ENCODE measurements around the gene TARBP1.

The TARBP1 gene

DNA sequence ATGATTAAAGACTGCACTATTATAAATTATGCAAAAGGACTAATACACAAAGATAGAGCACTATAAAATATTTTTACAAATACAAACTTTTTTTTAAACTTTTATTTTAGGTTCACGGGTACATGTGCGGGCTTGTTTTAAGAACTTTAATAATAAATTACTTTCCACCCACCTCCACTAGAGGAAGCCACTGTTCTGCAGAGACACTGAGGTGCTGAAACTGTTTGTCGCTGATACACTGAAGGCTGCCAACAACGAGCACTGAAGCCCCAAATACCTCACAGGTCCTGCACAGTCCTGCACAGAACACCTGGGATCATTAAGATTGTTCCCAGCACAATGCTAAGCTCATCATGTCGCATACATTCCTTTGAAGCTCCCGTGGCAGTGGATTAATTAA lies 85.8 kb downstream of the TARBP1 start:
- no peak for DNase-seq
- no peak for TF ChIP-seq POLR2A (IDR thresholded peaks at IDR 0.05; ENCODE audit: low read length)

DNA sequence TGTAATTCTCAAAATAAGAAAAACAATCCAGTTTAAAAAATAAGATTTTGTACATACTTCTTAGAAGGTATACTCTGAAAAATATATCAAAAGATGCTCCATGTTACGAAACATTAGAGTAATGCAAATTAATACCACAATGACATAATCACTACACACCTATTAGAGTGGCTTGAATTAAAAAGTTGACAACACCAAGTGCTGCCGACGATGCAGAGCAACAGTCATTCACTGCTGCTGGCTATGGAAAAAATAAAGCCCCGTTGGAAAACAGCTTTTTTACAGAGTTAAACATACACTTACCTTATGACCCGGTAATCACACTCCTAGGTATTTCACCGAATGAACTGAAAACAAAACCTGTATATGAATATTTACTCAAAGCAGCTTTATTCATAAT lies 90.9 kb downstream of the TARBP1 start:
- no peak for DNase-seq
- TF ChIP-seq GATA1 (IDR thresholded peaks at IDR 0.05; ENCODE audit: low read depth, low read length) (no peak), POLR2A (IDR thresholded peaks at IDR 0.05; ENCODE audit: low read length) (no peak)

DNA sequence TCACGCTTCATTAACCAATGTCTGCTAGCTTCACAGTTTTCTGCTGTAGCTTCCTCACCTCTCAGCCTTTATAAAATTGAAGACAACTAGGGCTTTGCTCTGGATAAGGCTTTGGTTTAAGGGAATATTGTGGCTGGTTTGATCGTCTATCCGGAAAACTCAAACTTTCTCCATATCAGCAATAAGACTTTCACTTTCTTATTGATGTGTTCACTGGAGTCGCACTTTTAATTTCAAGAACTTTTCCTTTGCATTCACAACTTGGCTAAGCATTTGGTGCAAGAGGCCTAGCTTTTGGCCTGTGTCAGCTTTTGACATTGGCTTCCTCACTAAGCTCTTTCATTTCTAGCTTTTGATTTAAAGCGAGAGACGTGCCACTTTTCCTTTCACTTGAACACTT lies 92.9 kb downstream of the TARBP1 start:
- no peak for DNase-seq
- TF ChIP-seq GATA1 (IDR thresholded peaks at IDR 0.05; ENCODE audit: low read depth, low read length) (no peak), POLR2A (IDR thresholded peaks at IDR 0.05; ENCODE audit: low read length) (no peak)

DNA sequence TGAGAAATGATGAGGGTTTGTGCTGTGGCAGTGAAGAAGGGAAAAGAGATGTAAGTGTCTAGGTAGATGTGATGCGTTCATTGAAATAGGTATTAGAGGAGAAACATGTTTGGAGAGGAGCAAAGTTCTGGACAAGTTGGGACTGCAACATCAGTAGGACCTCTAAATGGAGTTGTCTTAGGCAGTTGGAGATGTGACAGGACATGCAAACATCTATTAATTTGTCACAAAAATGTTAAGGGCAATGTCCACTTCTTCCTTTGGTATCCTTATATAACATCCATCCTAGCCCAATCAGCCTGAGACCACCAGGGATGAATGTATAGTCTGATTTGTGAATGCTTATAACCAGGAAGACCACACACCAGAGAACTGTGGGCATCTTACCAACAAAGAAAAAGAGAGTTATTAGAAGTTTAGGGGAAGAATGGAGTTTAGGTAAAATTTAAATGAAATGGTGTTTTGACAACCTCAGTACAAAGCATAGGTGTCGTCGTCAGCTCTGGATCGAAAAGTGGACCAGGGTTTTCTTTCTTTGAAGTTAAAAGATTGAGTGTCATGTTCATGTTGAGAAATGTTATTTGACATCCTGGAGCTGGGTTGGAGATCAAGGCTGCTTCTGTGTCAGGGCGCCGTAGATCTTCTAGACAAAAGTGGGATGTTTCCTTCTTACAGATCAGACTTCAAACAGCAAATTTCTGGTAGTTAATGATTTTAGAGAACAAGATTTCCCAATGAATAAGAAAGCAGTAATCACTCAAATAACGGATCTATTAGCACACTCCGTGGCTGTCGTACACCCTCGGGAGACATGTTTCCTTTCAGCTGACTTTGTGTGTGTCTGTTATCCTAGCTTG lies 97.1 kb downstream of the TARBP1 start:
- no peak for DNase-seq
- TF ChIP-seq POLR2A (IDR thresholded peaks at IDR 0.05; ENCODE audit: low read length) (no peak), GATA1 (IDR thresholded peaks at IDR 0.05; ENCODE audit: low read depth, low read length) (no peak)

DNA sequence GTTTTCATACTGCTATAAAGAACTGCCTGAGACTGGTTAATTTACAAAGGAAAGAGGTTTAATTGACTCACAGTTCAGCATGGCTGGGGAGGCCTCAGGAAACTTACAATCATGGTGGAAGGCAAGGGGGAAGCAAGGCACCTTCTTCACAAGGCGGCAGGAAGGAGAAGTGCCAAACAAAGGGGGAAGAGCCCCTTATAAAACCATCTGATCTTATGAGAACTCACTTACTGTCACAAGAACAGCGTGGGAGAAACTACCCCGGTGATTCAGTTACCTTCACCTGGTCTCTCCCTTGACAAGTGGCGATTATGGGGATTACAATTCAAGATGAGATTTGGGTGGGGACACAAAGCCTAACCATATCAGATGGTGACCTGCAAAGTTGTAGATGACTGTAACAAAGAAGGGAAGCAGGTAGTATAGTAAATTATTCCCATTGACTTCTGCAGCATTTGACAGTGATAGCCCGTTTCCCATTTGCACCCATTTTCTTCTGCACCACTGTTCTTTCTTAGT lies 99.3 kb downstream of the TARBP1 start:
- peak in 1 of 2 experiments; percentile 6 for DNase-seq

DNA sequence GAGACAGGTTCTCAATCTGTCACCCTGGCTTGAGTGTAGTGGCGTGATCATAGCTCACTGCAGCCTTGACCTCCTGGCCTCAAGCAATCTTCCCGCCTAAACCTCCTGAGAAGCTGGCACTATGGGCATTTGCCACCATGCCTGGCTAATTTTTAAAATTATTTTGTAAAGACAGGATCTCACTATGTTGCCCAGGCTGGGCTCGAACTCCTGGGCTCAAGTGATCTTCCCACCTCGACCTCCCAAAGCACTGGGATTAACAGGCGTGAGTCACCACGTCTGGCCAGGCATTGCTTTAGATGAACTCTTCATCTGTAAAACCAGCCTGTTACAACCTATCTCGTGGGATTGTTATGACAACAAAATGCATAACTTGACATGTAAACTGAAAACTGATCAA lies 103.3 kb downstream of the TARBP1 start:
- no peak for DNase-seq
- TF ChIP-seq POLR2A (IDR thresholded peaks at IDR 0.05; ENCODE audit: low read length) (no peak), GATA1 (IDR thresholded peaks at IDR 0.05; ENCODE audit: low read depth, low read length) (no peak)

DNA sequence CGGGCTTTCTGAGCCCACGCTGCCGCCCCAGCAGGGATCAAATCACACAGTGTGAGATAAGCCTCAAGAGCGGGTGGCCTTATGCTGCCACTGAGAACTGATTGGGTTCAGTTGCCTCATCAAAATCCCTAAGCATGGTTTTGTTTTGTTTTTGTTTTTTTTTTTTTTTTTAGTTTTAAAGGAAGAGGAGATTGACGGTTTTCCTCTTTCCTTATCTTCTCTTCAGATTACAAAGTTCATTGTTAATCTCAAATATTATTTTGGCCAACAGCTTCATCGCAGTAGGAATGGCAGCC lies 105.1 kb downstream of the TARBP1 start:
- DNase-seq: peak; percentile 84 to 87
- TF ChIP-seq GATA1 (IDR thresholded peaks at IDR 0.05; ENCODE audit: low read depth, low read length) (no peak), POLR2A (IDR thresholded peaks at IDR 0.05; ENCODE audit: low read length) (no peak)

DNA sequence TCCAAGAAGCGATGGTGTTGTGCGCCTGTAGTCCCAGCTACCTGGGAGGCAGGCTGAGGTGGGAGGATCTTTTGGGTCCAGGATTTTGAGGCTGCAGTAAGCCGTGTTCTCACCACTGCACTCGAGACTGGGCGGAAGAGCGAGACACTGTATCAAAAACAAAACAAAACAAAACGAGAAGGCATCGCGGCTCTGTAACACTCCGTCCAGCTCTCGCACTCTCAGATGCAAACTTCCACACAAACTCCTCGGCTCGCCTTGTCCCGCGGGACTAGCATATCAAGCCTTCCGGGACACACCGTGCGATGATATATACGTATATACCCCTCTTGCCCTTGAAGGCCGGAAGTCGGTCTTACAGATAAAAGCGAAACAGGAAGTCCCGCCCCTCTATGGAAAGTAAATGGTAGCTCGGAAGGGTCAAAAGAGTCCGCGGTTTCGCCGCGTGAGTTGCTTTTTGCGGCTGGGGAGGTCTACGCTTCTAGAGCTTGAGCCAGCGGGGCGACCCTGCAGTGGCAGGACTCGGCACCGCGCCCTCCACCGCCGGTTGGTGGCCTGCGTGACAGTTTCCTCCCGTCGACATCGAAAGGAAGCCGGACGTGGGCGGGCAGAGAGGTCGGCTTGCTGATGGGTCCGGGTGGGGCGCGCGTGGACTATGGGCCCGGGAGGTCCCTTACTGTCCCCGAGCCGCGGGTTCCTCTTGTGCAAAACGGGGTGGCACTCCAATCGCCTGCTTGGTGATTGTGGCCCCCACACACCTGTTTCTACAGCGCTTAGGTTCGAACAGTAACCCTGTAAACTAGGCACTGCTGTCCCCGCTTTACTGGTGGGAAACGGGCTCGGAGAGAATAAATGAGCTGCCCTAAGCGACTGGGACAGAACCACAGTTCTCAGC lies 105.7 kb downstream of the TARBP1 start, which contains the start of gene COA6:
Gene COA6 (plus strand): TSS at position 393 of the 895 bp plus-strand sequence. CDS start 11 bp downstream, at position 404.
- TF ChIP-seq POLR2A (IDR thresholded peaks at IDR 0.05; ENCODE audit: low read length) (peak; percentile 99), GATA1 (IDR thresholded peaks at IDR 0.05; ENCODE audit: low read depth, low read length) (no peak)
- DNase-seq: peak; percentile 96 to 97

DNA sequence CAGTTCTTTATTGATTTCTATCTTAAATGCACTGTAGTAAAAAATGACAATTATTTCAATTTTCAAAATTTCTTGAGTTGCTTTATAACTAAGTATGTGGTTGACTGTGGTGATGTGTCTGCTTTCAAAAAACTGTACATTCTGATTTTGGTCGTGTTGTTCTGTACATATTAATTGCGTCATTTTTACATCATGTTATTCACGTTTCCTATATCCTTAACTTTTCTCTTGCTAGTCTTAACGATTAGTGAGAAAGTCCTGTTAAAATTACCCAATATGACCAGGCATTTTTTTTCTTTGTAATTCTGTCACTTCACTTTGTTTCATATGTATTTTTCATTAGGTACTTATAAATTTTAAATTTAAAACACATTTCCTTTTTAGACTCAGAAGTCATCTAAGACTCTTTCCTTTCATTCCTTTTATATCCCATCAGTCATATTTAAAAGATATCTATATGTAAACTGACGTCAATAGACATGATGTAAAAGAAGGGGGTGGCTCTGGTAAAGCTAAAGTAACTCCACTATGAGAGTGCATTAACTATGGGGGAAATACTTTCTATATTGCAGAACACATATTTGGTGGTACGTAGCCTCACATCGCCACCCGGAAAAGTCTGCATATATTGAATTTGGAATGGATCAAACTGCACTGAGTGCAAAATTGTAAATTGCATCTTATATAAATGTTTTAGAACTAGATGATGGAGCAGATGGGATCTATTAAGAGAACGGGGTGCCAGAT lies 106.8 kb downstream of the TARBP1 start:
- no peak for TF ChIP-seq GATA1 (IDR thresholded peaks at IDR 0.05; ENCODE audit: low read depth, low read length)
- TF ChIP-seq POLR2A (IDR thresholded peaks at IDR 0.05; ENCODE audit: low read length): no peak
- DNase-seq: peak; percentile 23 to 56

DNA sequence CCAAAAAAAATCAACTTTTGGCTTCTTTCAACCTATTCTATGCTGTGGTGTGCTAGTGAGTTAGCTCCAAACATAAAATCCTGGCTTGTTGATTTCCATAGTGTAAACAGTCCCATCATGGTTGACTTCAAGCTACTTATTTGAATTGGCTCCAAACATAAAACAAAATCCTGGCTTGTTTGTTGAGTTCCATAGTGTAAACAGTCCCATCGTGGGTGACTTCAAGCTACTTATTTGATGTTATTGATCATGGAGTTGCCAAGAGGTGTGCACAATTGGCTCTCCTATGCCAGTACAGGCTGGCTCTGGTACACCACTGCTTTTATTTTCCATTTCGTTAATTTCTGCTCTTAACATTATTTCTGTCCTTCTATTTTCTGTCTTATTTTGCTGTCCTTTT lies 107.6 kb downstream of the TARBP1 start:
- no peak for TF ChIP-seq POLR2A (IDR thresholded peaks at IDR 0.05; ENCODE audit: low read length)
- TF ChIP-seq GATA1 (IDR thresholded peaks at IDR 0.05; ENCODE audit: low read depth, low read length): no peak
- DNase-seq: no peak

DNA sequence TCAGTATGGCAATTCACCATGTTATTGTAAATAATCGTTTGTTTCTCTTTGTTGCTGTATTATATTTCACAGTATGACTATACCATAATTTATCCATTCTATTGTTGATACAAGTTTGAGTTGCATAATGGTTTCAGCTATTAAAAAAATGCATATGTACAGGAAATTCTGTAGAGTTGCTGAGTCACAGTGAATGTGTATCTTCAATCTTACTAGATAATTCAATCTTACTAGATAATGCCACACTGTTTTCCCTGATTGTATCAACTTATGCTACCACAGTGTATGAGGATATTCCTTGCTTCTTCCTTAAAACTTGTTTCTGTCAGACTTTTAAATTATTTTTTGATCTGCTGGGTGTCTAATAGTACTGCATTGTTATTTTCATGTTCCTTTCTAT lies 109.2 kb downstream of the TARBP1 start:
- TF ChIP-seq POLR2A (IDR thresholded peaks at IDR 0.05; ENCODE audit: low read length): no peak
- TF ChIP-seq GATA1 (IDR thresholded peaks at IDR 0.05; ENCODE audit: low read depth, low read length): no peak
- DNase-seq: peak; percentile 23 to 37

DNA sequence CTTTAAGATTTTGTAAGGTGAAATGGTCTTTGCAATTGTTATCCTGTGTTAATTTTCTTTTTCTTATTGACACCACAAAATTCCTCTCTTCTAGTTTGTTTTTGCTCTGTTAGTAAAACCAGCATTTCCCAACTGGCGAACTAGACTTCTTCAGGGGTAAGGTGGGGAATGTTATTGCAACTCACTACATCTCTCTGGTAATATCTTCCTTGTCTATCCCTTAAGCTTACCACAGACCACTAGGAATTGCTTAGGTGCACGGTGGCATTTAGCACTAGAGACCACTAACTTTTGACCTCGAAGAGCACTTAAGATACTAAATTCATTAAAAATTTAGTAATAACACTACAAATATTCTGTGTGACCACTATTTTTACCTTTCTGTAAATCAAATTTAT lies 109.9 kb downstream of the TARBP1 start:
- DNase-seq: no peak
- TF ChIP-seq POLR2A (IDR thresholded peaks at IDR 0.05; ENCODE audit: low read length): no peak
- no peak for TF ChIP-seq GATA1 (IDR thresholded peaks at IDR 0.05; ENCODE audit: low read depth, low read length)

DNA sequence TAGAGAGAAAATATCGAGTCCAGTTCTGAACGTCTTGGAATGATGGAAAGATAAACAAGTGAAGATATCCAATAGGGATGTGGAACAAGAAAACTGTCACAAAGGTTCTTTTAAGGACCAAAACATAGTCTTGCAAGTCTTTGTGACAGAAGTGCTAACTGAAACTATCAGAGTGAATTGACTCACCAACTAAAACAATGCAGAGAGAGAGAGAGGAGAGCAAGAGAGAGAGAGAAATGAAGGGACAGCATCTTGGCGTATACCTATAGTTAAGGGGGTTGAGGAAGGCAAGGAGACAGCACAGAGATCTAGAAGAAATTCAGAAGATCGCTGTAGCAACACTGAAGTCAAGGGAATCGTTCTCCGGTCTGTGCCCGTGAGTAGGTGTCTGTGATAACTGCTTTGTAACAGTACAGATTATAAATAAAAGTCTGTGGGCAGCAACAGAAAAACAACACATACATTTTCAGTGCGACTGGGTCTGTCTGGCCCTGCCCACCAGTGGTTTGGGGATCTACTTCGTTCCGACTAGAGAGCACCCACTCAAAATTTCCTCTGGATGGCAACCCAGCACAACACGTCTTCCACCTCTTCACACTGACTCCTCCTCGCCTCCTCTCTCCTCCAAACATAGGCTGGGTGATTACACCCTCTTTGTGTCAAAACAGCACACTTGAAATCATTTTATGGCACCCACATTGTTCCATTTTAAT lies 110.5 kb downstream of the TARBP1 start:
- TF ChIP-seq GATA1 (IDR thresholded peaks at IDR 0.05; ENCODE audit: low read depth, low read length): no peak
- no peak for TF ChIP-seq POLR2A (IDR thresholded peaks at IDR 0.05; ENCODE audit: low read length)
- peak in 1 of 2 experiments; percentile 16 for DNase-seq
